Mammary epithelial cell (primary cell): ENCODE results near the gene SPRTN.

Experiments used
- EZH2 ChIP-seq: IDR thresholded peaks from 2 replicates; pipeline ENCODE4 v1.6.1; 2012; ENCODE audit warnings: low read length, inconsistent platforms, borderline replicate concordance
- TF ChIP-seq, protein P1 (sequence below), 2 donors: IDR thresholded peaks in 1 of 2; conservative IDR thresholded peaks in 1 of 2; 2 replicates each; pipeline ENCODE4 v1.5.1; 2011 to 2012; ENCODE audit warnings: inconsistent platforms in 2 of 2, low read length in 2 of 2, mild to moderate bottlenecking in 2 of 2, control low read depth in 1 of 2, low read depth in 1 of 2; ENCODE audit not compliant: insufficient read depth in 1 of 2; ENCODE audit errors: extremely low read depth in 1 of 2

DNA sequence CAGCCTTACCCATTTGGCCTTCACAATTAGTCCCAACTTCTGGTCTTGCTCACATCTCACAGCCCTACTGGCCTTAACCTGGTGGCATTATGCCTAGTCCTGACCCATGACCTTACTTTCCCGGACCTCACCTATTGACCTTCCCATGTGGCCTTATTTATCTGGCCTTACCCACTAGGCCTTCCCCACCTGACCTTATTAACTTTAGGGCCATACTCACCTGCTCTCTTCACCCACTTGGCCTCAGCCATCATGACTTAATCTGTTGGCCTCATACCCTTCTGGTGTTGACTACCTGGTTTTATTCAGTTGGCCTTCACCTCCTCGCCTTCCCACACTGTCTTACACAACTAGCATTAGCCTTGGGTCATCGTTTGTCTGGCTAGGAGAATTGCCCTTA, 36.1 kb upstream of the SPRTN start:
- TF ChIP-seq, protein P1, sequence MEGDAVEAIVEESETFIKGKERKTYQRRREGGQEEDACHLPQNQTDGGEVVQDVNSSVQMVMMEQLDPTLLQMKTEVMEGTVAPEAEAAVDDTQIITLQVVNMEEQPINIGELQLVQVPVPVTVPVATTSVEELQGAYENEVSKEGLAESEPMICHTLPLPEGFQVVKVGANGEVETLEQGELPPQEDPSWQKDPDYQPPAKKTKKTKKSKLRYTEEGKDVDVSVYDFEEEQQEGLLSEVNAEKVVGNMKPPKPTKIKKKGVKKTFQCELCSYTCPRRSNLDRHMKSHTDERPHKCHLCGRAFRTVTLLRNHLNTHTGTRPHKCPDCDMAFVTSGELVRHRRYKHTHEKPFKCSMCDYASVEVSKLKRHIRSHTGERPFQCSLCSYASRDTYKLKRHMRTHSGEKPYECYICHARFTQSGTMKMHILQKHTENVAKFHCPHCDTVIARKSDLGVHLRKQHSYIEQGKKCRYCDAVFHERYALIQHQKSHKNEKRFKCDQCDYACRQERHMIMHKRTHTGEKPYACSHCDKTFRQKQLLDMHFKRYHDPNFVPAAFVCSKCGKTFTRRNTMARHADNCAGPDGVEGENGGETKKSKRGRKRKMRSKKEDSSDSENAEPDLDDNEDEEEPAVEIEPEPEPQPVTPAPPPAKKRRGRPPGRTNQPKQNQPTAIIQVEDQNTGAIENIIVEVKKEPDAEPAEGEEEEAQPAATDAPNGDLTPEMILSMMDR (conservative IDR thresholded peaks at IDR 0.05 in 1 of 2, IDR thresholded peaks at IDR 0.05 in 1 of 2; ENCODE audit: extremely low read depth in 1 of 2, insufficient read depth in 1 of 2, low read depth in 1 of 2, low read length in 2 of 2), result no peak
- TF ChIP-seq EZH2, result no peak
